Endothelial cell of umbilical vein (primary cell): Measurements from ENCODE around the gene MYADML2.

Experiments used
- CTCF ChIP-seq, 2 donors: IDR thresholded peaks; 1 replicate in 1 of 2; 2 replicates in 1 of 2; pipeline ENCODE4 v1.5.1; 2011; ENCODE audit warnings: low read length in 2 of 2, mild to moderate bottlenecking in 2 of 2, moderate library complexity in 2 of 2, control low read depth in 1 of 2, inconsistent platforms in 1 of 2, low read depth in 1 of 2; ENCODE audit not compliant: insufficient read depth in 1 of 2; ENCODE audit errors: extremely low read depth in 1 of 2
- EZH2 ChIP-seq: IDR thresholded peaks from 2 replicates; pipeline ENCODE4 v1.6.1; 2012; ENCODE audit warnings: borderline replicate concordance, low read depth, mild to moderate bottlenecking, moderate library complexity, low read length, inconsistent platforms; ENCODE audit not compliant: severe bottlenecking
- MAX ChIP-seq: IDR thresholded peaks from 2 replicates; pipeline ENCODE4 v1.6.1; 2011; ENCODE audit not compliant: insufficient read depth, insufficient read length
- POLR2AphosphoS5 ChIP-seq: IDR thresholded peaks from 2 replicates; pipeline ENCODE4 v1.6.1; 2012; ENCODE audit warnings: low read depth, mild to moderate bottlenecking, control low read depth, low read length, moderate library complexity; ENCODE audit not compliant: insufficient read depth

DNA sequence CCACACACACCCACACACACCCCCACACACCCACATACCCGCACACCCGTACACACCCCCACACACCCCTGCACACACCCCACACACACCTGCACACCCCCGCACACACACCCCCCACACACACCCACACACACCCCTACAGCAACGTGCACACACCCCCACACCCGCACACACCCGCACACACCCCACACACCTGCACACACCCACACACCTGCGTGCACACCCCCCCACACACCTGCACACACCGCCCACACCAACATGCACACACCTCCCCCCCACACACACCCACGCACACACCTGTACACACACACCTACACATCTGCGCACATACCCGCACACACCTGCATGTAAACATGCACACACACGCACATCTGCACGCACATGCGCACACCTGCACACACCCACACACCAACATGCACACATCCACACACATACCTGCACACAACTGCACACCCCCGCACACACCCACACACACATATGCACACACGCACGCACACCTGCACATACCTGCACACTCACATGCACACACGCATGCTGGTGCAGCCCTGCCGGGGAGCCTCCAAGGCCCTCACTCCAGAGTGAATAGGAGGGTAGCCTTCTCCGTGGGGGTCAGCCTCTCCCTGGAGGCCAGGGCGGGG lies 37.9 kb upstream of the MYADML2 start:
- TF ChIP-seq CTCF (IDR thresholded peaks at IDR 0.05; ENCODE audit: extremely low read depth in 1 of 2, insufficient read depth in 1 of 2, low read depth in 1 of 2, low read length in 2 of 2) (no peak), POLR2AphosphoS5 (no peak), MAX (no peak), EZH2 (no peak)
